ENCODE data around the gene NRXN3.

DNA sequence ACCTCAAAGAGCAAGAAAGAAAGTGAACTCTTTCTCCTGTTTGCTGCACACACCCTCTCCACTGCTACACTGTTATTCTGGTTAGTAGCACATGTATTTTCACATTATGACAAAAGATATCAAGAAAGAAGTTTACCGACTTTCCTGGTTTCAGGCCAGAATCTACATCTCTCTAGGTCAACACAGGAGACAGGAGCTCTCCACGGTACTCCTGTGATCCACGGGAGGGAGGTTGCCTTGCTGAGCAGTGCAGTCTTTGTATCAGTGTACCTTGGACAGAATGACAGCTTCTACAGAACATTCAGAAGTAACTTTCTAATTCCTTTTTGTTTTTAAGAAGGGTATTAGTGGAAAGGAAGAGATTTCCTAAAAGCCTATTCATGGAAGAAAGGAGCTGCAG, 805.6 kb downstream of the NRXN3 start:
- TF ChIP-seq, protein P1, sequence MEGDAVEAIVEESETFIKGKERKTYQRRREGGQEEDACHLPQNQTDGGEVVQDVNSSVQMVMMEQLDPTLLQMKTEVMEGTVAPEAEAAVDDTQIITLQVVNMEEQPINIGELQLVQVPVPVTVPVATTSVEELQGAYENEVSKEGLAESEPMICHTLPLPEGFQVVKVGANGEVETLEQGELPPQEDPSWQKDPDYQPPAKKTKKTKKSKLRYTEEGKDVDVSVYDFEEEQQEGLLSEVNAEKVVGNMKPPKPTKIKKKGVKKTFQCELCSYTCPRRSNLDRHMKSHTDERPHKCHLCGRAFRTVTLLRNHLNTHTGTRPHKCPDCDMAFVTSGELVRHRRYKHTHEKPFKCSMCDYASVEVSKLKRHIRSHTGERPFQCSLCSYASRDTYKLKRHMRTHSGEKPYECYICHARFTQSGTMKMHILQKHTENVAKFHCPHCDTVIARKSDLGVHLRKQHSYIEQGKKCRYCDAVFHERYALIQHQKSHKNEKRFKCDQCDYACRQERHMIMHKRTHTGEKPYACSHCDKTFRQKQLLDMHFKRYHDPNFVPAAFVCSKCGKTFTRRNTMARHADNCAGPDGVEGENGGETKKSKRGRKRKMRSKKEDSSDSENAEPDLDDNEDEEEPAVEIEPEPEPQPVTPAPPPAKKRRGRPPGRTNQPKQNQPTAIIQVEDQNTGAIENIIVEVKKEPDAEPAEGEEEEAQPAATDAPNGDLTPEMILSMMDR (IDR thresholded peaks at IDR 0.05; ENCODE audit: insufficient read depth, low read depth, low read length): no peak
- TF ChIP-seq EZH2 (IDR thresholded peaks at IDR 0.05; ENCODE audit: insufficient read depth, low read length): no peak

Data from astrocyte (in vitro differentiated cells and primary cell).